DMS79 treated with DMSO at 0.1 percent for 48 hours (cell line): Measurements from ENCODE around the gene CRKL.
"Not testable (repeated sequence)": the region's sequence is repeated elsewhere in the genome, so short reads cannot be mapped to it uniquely, and the experiment has no call there.

ENCODE experiments used
- DNase-seq: peaks from one replicate; lab custom pipeline; 2025; lab: John Stamatoyannopoulos, UW

CRKL gene

DNA sequence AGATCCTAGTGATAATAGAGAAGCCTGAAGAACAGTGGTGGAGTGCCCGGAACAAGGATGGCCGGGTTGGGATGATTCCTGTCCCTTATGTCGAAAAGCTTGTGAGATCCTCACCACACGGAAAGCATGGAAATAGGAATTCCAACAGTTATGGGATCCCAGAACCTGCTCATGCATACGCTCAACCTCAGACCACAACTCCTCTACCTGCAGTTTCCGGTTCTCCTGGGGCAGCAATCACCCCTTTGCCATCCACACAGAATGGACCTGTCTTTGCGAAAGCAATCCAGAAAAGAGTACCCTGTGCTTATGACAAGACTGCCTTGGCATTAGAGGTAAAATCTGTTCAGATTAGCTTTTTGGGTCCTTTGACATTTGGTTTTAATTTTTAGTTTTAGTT, 16.7 kb downstream of the CRKL start:
- DNase-seq: no peak

- not testable (repeated sequence) for DNase-seq
These were observed 17.8 kb downstream of the CRKL start for GRCh38 chr22:20935049-20935448.

DNA sequence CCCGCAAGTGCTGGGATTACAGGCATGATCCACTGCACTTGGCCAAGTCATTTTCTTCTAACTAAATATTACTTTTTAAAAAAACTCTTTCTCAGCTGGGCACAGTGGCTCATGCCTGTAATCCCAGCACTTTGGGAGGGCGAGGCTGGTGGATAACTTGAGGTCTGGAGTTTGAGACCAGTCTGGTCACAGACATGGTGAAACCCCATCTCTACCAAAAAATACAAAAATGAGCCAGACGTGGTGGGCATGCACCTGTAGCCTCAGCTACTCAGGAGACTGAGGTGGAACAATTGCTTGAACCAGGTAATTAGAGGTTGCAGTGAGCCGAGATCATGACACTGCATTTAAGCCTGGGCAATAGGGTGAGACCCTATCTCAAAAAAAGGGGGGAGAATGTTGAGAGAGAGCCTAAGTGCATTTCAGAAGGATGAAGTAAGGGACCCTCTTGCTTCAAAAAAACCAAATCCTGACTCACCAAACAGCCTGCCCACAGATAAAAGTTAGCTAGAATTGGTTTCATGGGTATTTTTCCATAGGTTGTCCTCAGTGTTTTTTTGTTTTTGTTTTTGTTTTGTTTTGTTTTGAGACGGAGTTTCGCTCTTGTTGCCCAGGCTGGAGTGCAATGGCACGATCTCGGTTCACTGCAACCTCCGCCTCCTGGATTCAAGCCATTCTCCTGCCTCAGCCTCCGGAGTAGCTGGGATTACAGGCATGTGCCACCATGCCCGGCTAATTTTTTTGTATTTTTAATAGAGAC, 18.8 kb downstream of the CRKL start:
- not testable (repeated sequence) for DNase-seq

DNA sequence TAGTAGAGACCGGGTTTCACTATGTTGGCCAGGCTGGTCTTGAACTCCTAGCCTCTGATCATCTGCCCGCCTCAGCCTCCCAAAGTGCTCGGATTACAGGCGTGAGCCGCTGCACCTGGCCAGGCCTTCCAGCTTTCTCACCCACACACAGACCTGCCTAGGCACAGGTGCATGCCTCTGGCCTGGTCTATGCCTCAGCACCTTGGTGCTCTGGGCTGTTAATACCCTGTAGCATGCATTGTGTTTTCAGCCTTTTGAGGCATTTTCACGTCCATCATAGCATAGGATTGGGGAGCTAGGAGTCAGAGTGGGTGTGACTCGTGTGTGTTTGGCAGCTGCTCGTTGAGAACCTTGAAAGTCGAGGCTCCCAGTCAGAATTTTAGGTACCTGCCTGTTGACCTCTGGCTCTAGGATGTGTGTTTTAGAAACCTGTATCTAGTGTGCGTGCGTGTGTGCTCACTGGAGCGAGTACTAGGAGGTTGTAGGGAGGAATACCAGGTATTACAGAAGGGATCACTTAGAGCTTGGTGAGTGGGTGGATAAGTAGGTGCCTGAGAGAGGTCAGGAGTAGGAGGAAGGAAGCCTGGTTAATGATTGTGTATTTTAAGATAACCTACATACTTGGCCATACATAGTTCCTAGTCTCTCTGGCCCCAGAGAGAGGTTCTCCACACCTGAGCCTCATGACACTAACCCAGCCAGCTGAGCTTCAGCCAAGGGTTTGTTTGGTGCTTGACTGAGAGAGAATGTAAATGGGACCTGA, 20.0 kb downstream of the CRKL start:
- no peak for DNase-seq

GRCh38 chr22:20937794-20938671, 20.8 kb downstream of the CRKL start:
- DNase-seq: no peak

DNA sequence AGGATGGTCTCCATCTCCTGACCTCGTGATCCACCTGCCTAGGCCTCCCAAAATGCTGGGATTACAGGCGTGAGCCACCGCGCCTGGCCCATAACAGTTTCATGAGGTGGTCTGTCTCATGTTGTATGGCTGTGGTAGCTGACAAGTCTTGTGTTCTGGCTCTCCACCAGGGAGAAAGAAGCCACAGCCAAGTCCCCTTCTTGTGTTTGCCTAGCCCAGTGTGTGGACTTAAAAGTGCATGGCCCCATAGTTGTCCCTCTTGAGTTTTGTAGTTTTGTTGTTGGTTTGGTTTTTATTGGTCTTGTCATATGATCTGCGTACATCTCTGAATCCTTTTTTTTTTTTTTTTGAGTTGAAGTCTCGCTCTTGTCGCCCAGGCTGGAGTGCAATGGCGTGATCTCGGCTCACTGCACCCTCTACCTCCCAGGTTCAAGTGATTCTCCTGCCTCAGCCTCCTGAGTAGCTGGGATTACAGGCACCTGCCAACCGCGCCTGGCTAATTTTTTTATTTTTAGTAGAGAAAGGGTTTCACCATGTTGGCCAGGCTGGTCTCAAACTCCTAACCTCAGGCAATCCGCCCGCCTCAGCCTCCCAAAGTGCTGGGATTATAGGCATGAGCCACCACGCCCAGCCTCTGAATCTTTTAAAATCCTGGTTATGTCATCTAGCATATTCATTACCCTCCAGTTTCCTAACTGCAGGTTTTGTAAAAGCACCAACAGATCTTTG, 22.4 kb downstream of the CRKL start:
- DNase-seq: not testable (repeated sequence)

DNA sequence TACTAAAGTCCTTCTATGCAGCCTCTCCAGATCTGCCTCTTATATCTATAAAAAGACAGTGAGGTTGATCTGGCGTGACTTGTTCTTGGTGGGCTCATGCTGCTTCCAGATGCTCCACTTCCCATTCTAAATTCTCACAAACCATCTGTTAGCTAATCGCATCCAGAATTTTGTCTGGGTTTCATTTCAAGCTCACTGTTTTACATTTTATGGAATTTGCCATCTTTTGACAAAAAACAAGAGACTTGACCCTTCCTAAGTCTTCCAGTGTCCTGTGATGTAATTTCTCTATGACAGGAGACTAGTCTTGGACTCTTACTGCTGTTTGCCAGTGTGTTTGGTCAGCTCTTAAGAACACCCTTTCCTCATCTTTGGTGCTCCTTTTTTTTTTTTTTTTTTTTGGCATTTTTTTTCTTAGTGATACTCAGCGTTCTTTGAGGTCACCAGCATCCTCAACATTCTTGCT, 23.0 kb downstream of the CRKL start:
- DNase-seq: no peak

DNA sequence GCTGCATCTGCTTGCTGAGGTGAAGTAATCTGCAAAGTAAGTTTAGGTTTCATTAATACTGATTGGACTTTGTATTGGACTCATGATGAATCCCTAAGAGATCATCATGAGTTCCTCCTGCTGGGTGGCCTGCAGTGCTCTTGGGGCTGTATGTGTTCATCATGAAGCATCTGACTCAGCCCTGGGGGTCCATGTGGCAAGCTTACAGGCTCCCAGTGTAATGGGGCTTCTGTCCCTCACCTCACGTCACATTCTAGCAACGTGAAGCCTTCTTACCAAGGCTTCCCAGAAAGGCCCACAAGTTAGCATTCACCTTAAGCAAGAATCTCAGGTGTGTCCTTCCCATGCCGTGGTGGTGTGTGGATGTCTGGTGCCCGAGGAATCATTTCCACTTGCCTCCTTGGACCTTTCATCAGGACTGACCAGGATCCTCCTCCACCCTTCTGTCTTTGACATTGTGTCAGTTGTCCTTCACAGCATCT, 23.7 kb downstream of the CRKL start:
- no peak for DNase-seq

- not testable (repeated sequence) for DNase-seq
These were observed 25.1 kb downstream of the CRKL start for GRCh38 chr22:20942203-20942902.

DNA sequence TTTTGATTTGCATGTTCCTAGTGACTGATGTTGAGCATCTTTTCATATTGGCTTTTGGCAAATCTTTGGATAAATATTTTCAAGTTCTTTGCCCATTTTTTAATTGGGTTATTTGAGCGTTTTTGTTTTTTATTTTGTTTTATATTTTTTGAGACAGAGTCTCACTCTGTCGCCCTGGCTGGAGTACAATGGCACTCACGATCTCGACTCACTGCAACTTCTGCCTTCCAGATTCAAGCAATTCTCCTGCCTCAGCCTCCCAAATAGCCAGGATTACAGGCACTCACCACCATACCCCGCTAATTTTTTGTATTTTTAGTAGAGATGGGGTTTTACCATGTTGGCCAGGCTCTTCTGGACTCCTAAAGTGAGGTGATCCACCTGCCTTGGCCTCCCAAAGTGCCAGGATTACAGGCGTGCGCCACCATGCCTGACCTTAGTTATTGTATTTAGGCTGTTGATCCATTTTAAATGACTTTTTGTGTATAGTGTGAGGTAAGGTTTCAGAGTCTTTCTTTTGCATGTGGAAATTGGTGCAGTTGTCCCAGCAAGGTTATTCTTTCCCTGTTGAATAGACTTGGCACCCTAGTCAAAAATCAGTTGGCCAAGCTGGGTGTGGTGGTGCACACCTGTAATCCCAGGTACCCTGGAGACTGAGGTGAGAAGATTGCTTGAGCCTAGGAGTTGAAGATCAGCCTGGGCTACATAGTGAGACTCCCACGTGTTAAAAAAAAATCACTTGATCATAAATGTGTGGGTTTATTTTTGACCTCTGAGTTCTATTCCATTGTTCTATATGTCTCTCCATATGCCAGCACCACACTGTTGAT, 26.1 kb downstream of the CRKL start:
- no peak for DNase-seq

DNA sequence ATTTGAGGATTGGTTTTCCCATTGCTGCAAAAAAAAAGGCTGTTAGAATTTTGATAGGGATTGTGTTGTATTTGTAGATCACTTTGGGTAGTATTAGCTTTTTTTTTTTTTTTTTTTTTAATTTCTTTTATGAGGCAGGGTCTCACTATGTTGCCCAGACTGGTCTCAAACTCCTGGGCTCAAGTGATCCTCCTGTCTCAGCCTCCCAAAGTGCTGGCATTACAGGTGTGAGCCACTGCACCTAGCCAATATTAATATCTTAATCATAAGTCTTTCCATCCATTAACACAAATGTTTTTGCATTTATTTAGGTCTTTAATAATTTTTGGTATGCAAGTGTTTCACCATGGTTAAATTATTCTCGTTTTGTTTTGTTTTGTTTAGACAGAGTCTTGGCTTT, 26.8 kb downstream of the CRKL start:
- DNase-seq: no peak

- DNase-seq: no peak
These were observed 28.3 kb downstream of the CRKL start for GRCh38 chr22:20945578-20945934.

GRCh38 chr22:20946080-20946986, 29.1 kb downstream of the CRKL start:
- DNase-seq: no peak

DNA sequence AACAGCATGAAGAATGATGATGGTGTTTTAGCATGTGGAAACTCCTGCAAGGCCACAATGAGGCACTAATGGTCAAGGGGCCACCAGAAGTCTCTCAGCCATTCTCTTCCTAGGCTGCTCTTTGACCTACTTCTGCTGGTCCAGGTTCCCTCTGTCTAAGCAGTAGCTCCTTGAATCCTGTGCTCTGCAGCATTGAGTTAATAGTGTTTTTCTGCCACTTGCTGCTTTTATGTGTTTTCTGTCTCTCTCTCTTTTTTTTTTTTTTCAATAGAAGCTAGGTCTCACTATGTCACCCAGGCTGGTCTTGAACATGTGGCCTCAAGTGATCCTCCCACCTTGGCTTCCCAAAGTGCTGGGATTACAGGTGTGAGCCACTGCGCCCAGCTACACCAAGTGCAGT, 29.8 kb downstream of the CRKL start:
- DNase-seq: no peak

DNA sequence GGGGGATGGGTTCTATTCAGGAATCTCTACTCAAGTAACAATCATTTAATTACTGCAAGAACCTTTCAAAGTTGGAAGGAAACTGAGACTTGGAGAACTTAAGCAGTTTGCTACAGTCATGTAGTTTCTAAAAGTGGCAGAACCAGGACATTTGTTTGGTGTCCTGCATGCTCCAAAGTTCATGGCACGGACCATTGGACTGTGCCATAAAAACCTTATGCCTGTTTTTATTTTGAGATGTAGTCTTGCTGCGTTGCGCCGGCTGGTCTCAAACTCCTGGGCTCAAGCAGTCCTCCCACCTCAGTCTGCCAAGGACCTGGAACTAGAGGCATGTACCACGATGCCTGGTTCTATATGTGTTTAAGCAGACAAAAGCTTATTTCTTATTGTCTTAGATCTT, 31.2 kb downstream of the CRKL start:
- DNase-seq: no peak

- DNase-seq: no peak
These were observed 31.8 kb downstream of the CRKL start for GRCh38 chr22:20948989-20949388.

DNA sequence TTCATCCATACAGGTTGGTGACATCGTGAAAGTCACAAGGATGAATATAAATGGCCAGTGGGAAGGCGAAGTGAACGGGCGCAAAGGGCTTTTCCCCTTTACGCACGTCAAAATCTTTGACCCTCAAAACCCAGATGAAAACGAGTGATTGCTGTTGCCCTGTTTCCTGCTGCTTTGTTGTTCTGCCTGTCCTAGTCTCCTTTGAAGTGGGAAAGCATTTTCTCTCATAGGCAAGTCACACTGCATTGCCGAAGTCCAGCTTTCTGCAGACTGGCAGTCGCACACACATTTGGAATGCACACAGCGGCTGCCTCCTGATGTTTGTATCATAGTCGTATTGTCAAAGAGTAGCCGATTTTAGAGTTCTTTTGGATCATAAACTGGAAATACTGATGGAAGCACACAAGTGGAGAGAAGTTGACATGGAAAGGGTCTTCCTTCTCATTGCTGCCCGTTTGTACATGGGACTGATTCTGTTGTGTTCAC, 32.5 kb downstream of the CRKL start:
- no peak for DNase-seq

GRCh38 chr22:20951151-20951931, 34.1 kb downstream of the CRKL start:
- no peak for DNase-seq
